ENCODE measurements around the gene USHBP1. TPM values are rescaled to one million over a fixed set of nuclear protein-coding genes. Genes with fewer than 3 reads are reported as not detected.

Gene USHBP1
- total RNA-seq, 4 donors from 2014 or later = 8.9 to 24.3 (median 11.1) TPM

GRCh38 chr19:17235300-17235970 lies 29.1 kb downstream of the USHBP1 start:
- WGBS, 2 donors = 0 to 11% methylated on average over 13 to 20 of the region's 80 CpGs
- H3K27ac ChIP-seq = peak overlapping the region; percentile 16 to 72 (median 31)
- peak in 3 of 6 experiments; percentile 49 to 72 (median 51) for TF ChIP-seq CTCF (IDR thresholded peaks at IDR 0.05)
- peak in 1 of 2 donors; percentile 8 for TF ChIP-seq POLR2A (IDR thresholded peaks at IDR 0.05)
- H3K4me1 ChIP-seq = peaks cover 15 to 22% of the 10 kb centered on the region in 2 donors
- no peaks in the 10 kb centered on the region for H3K9me3 ChIP-seq
- peak; percentile 82 to 83 for DNase-seq
- H3K27me3 ChIP-seq = no peaks in the 10 kb centered on the region
- H3K36me3 ChIP-seq = peaks cover 0 to 17% of the 10 kb centered on the region in 2 donors
- peak overlapping the region in 1 of 3 donors; percentile 41 for H3K4me3 ChIP-seq (replicated peaks in 1 of 3)
- intact Hi-C loops (cut with DNase I) = no loop called here

GRCh38 chr19:17234911-17235299 lies 29.6 kb downstream of the USHBP1 start:
- Histone ChIP-seq H3K27me3 (no peaks in the 10 kb centered on the region), H3K36me3 (peaks cover 0 to 17% of the 10 kb centered on the region in 2 donors), H3K4me3 (replicated peaks in 1 of 3) (peak overlapping the region in 1 of 3 donors; percentile 41), H3K9me3 (no peaks in the 10 kb centered on the region), H3K4me1 (peaks cover 15 to 22% of the 10 kb centered on the region in 2 donors), H3K27ac (peak overlapping the region in 2 of 3 donors; percentile 31 to 72)
- DNase-seq = peak; percentile 49 to 59
- TF ChIP-seq CTCF (IDR thresholded peaks at IDR 0.05) = no peak
- TF ChIP-seq POLR2A (IDR thresholded peaks at IDR 0.05) = no peak
- 43 to 47% methylated on average over 7 to 11 of the region's 11 CpGs for WGBS, 2 donors
- intact Hi-C loops (cut with DNase I) = no loop called here

GRCh38 chr19:17232258-17232657 lies 32.3 kb downstream of the USHBP1 start:
- H3K27me3 ChIP-seq = no peaks in the 10 kb centered on the region
- whole genome bisulfite sequencing, 2 donors = 89% methylated on average over 20 to 25 of the region's 25 CpGs
- no peak for TF ChIP-seq POLR2A (IDR thresholded peaks at IDR 0.05)
- TF ChIP-seq CTCF (IDR thresholded peaks at IDR 0.05) = no peak
- peaks cover 24 to 33% of the 10 kb centered on the region in 2 donors for H3K4me1 ChIP-seq
- H3K9me3 ChIP-seq = no peaks in the 10 kb centered on the region
- no peak overlapping the region for H3K27ac ChIP-seq
- H3K36me3 ChIP-seq = peaks cover 0 to 10% of the 10 kb centered on the region in 2 donors
- H3K4me3 ChIP-seq (replicated peaks in 1 of 3) = no peak overlapping the region
- intact Hi-C loops (cut with DNase I) = no loop called here
- no peak for DNase-seq

- H3K9me3 ChIP-seq = no peaks in the 10 kb centered on the region
- peaks cover 21 to 23% of the 10 kb centered on the region in 2 donors for H3K4me1 ChIP-seq
- no peaks in the 10 kb centered on the region for H3K27me3 ChIP-seq
- DNase-seq = no peak
- H3K4me3 ChIP-seq (replicated peaks in 1 of 3) = no peak overlapping the region
- intact Hi-C loops (cut with DNase I) = no loop called here
- H3K27ac ChIP-seq = no peak overlapping the region
- 91 to 97% methylated on average over 3 of the region's 3 CpGs for WGBS, 2 donors
- H3K36me3 ChIP-seq = peaks cover 0 to 10% of the 10 kb centered on the region in 2 donors
- TF ChIP-seq CTCF (IDR thresholded peaks at IDR 0.05) (no peak), POLR2A (IDR thresholded peaks at IDR 0.05) (no peak)
Observed at GRCh38 chr19:17229890-17230289, 34.7 kb downstream of the USHBP1 start.

GRCh38 chr19:17227798-17228367 lies 36.7 kb downstream of the USHBP1 start:
- Histone ChIP-seq H3K27ac (peak overlapping the region; percentile 88 to 97 (median 88)), H3K36me3 (peaks cover 0 to 10% of the 10 kb centered on the region in 2 donors), H3K27me3 (no peaks in the 10 kb centered on the region), H3K9me3 (no peaks in the 10 kb centered on the region), H3K4me3 (replicated peaks in 1 of 3) (no peak overlapping the region), H3K4me1 (peaks cover 17% of the 10 kb centered on the region in 2 donors)
- peak; percentile 96 to 99 for DNase-seq
- TF ChIP-seq POLR2A (IDR thresholded peaks at IDR 0.05) (peak in 1 of 2 donors; percentile 48), CTCF (IDR thresholded peaks at IDR 0.05) (no peak)
- WGBS, 2 donors = 39 to 46% methylated on average over 12 to 13 of the region's 13 CpGs
- intact Hi-C loops (cut with DNase I) = no loop called here

Measured in thyroid gland (tissue), 4 donors.